HG02678 (cell line): ENCODE data around the gene SH3RF3.
"Not testable (repeated sequence)": the region's sequence is repeated elsewhere in the genome, so short reads cannot be mapped to it uniquely, and the experiment has no call there.

ENCODE experiments used
- ATAC-seq: cut with Tn5 transposase; IDR thresholded peaks from one replicate; pipeline ENCODE4 v1.9.1; 2021; ENCODE audit warnings: mild to moderate bottlenecking, moderate library complexity; ENCODE audit not compliant: unreplicated experiment

The SH3RF3 gene

DNA sequence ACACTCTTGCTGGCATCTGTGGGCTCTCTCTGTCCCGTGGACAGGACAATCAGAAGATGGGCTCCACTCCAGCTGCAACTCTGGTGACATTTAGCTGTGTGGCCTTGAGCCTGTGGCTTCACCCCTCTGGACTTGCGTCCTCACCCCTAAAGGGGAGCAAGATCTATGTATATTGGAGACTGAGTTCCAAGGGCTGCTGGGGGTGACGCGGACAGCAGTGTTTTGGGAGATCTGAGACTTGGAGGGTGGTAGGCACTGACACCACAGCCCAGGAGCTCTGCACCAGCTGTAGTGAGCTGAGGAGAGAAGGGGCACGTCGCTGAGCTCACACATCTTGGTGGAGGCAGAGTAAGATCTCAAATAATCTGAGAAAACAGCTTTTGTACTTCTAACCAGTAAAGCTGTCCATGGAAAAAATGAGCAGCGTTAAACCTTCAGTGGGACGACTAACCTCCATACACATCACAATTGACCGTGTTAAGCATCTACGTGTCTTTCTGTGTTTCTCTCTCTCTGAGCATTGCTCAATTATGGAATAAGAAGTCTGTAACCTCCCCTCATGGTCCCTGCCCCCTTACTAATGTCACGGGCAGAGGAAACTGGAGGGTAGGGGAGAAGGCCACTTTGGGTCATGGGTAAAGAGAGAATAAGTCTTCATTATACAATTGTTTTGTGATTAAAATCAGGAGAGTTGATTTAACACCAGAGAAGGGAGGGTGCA is 85.8 kb downstream of the SH3RF3 start:
- ATAC-seq = no peak

- ATAC-seq = no peak
Observed at GRCh38 chr2:109215866-109216265, 86.9 kb downstream of the SH3RF3 start.

DNA sequence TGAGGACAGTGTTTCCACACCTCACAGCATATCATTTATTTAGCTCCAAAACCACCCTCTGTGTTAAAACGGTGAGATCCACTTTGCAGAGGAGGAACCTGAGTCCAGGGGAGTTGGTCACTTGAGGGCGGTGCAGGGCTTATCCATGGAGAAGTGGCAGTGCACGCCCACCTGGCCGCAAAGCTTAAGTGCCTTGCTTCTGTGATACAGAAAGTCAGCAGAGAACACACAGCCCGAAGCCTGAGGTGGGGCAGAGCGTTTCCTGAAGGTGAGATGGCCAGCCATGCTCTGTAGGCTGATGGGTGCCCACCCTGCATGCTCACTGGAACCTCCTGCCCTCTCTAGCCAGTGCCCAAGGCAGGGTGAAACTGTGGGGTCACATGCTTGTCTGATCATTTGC is 87.3 kb downstream of the SH3RF3 start:
- ATAC-seq = no peak

DNA sequence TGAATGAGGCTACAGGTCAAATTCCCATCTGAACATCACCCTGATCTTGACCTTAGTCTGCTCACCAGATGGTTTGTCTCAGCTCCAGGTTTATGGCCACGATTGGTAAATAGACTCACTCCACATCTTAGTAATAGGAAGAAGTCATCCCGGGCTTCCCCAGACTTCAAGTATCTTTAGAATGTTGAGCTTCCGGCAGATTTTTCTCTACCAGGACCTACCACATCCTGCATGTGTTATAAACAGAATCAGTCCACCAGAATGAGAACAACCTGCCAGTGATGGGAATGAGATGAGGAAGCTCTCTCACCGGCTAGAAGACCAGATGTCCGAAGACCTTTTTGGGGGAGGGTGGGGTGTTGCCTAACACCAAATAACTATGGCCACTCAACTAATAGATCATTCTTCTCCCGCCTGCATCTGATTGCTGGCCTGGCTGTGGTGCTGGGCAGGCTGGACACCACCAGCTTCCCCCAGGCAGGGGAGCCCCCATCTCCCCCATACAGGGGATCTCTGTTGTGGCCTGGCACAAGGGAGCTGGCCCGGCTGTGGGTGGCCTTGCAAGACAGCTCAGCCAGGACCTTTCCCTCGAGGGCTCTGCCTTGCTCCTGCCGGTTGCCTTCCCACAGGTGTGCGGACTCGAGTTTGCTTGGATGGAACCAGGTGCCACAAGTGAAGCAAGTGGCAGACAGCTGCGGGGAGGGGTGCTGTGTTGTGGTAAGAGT is 88.5 kb downstream of the SH3RF3 start:
- no peak for ATAC-seq

DNA sequence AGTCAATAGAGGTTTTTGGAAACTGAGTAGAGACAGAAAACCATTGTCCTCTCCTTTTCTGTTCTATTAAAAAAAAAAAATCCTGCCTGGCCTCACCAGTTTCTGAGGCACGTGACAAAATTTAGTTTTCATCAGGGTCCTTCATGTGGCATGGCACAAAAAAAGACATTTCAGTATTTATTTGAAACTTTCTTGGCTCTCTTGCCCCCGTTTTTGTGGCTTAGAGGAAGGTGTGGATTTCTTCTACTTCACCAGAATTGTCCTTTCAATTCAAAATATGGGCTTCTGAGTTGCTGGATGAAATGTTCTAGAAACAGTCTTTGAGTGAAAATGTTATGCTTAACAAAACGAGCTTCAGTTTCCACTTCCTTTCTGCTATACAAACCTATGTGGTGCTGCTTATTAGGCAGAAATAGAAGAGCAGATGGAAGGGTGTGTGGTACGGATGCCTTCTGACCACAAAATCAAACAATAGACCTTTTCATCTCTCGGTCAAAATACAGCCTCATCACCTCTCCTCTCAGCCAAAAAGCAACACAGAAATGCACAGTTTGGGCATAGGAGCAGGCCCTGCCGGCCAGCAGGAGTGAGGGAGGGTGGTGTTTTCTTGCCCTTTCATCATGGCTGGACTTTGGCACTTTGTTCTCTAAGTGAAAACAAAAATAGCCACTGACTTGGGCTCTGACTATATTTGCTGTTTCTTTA is 89.2 kb downstream of the SH3RF3 start:
- no peak for ATAC-seq

- no peak for ATAC-seq
Observed at GRCh38 chr2:109218792-109219126, 89.8 kb downstream of the SH3RF3 start.

GRCh38 chr2:109220860-109221259 is 91.9 kb downstream of the SH3RF3 start:
- ATAC-seq = no peak

DNA sequence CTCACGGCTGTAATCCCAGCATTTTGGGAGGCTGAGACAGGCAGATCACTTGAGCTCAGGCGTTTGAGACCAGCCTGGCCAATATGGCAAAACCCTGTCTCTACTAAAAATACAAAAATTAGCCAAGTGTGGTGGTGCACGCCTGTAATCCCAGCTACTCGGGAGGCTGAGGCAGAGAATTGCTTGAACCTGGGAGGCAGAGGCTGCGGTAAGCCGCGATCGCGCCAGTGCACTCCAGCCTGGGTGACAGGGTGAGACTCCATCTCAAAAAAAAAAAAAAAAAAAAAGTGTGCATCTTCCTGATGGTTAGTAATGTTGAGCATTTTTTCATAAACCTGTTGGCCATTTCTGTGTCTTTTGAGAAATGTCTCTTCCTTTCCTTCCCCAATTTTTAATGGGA is 92.3 kb downstream of the SH3RF3 start:
- ATAC-seq = not testable (repeated sequence)

DNA sequence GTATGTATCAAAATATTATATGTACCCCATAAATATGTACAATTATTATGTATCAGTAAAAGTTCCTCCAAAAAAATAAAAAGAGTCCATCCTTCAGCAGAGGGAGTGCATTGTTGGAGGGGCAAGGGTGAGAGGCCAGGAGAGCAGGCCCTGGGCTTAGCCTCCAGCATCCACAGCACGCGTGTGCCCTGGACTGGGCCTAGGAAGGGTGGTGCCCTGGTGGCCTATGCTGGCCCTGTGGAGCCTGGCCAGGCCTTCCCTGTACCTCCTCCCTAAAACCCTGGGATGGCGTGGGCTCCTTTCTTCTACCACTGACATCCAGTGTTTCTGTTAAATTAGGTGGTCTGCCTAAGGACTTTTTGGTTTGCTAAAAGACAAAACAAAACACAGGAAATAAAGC is 93.4 kb downstream of the SH3RF3 start:
- ATAC-seq = no peak

GRCh38 chr2:109222825-109223471 is 93.9 kb downstream of the SH3RF3 start:
- ATAC-seq = no peak

- ATAC-seq = no peak
Observed at GRCh38 chr2:109223490-109223889, 94.5 kb downstream of the SH3RF3 start.

GRCh38 chr2:109224341-109224740 is 95.3 kb downstream of the SH3RF3 start:
- not testable (repeated sequence) for ATAC-seq

DNA sequence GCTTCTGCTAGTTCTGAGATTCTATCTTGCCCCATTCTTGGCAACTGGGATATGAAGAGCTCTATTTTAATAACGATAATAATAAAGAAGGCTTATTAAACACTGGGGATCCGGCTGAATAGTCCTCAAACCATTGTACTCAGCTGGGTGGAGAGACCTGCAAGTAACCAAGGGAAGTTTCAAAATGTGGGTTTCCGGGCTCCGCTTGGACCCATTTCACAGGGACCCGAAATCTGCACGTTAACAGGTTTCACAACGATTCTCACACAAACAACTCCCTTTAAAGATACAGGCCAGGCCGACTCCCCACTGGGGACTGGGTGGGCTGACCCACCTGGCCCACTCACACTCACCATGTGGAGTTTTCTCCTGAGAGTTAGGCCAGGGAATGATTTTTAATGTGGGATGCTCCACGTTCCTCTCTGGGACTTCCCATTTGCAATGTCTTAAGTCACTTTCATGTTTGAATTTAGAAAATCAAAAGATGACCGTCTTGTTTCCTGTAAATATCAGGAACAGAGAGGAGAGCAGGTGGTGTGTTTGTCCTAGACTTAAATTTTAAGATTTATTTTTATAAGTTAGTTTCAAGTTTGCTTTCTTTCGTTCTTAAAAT is 96.3 kb downstream of the SH3RF3 start:
- ATAC-seq = no peak

- no peak for ATAC-seq
Observed at GRCh38 chr2:109226128-109226527, 97.1 kb downstream of the SH3RF3 start.

GRCh38 chr2:109226622-109227021 is 97.6 kb downstream of the SH3RF3 start:
- ATAC-seq = no peak

DNA sequence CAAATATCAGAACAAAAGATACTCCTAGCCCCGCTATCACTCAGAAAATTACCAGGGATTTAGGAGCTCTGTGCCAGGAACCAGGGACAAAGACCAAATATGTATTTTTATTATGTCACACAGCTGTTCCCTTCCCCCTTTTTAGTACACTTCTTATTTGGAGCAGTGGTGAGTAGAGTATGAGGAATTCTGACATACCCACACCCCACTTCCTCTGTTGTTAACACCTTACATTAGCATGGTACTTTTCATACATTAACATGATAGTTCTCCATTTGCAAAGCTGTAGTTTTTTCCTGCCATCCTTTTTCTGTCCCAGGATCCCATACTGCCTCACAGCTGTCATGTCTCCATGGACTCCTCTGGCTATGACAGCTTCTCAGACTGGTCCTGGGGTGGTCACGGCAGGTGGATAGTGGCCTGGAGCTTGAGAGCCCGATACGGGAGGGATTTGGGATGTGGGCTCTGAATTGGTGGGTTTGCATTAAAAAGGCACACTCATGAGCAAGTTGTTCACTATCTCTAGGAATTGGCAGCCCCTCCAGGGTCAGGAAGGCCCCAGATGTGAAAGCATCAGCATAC is 100.2 kb downstream of the SH3RF3 start:
- no peak for ATAC-seq

DNA sequence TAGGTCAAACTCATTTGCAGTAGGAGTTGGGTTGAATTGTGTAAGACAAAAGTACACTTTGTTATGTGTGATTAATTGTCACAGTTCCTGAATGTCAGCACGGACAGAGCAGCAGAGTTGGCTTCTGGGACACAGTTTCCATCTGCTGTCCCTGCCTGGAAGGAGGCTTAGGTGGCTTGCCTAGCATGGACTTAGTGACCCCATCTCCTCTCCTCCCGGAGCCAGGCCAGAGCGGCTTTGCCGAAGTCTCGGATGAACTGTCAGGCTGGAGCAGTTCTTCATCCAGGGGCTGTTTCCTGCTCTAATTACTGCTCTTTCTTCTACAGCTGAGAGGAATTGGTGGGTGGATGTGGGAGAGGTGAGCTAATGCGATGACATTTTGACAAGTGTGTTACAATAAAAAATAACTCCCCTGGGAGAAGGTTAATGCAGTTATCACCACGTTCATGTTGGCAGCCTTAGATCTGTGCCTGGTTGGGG is 102.0 kb downstream of the SH3RF3 start:
- no peak for ATAC-seq

- no peak for ATAC-seq
Observed at GRCh38 chr2:109231428-109231827, 102.4 kb downstream of the SH3RF3 start.

DNA sequence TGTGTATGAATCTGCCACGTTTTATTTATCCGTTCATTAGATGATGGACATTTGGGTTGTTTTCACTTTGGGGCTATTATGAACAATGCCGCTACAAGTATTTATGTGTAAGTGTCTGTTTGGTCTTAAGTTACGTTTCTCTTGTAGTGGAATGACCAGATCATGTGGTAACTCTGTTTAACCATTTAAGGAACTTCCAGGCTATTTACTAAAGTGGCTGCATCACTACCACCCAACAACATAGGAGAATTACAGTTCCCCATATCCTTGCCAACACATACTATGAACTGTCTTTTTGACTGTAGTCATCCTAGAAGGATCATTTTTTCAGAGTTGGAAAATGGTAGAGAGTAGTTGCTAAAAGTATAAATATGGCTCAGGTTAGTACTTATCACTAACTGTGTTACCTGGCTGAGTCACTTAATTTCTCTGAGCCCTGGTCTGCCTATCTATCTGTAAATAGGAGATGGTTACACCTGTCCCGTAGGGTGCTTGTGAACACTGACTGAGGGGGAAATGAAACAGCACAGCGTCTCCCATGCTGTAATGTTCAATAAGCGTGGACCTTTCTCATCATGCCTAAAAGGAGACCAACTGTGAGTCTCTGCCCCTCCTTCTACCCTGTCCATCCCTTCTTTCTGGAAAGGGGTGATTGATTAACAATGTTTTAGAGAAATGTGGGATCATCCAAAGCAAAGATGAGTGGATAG is 103.1 kb downstream of the SH3RF3 start:
- no peak for ATAC-seq

DNA sequence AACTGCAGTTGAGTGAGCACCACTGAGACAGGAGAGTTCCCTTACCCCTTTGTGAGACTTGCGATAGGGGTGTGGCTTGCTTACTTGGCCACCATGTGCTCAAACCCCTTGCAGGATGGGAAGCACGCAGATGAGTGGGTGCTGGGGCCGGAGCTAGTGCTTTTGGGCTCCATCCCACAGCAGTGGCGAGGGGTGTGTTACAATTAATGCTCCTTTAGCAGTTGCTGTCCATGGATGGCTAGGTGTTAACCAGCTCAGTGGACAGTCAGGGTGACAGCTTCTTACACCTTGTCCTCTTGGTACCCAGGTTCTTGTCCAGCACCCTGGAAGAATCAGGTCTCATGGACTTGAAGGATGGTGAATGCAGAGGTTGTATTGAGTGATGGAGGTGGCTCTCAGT is 103.9 kb downstream of the SH3RF3 start:
- ATAC-seq = no peak
